MV-4-11 (cell line): ENCODE results near the gene GAK.
"Not testable (repeated sequence)": the region's sequence is repeated elsewhere in the genome, so short reads cannot be mapped to it uniquely, and the experiment has no call there.

ENCODE experiments used
- DNase-seq: peaks from one replicate; lab custom pipeline; 2025; lab: John Stamatoyannopoulos, UW

The GAK gene

DNA sequence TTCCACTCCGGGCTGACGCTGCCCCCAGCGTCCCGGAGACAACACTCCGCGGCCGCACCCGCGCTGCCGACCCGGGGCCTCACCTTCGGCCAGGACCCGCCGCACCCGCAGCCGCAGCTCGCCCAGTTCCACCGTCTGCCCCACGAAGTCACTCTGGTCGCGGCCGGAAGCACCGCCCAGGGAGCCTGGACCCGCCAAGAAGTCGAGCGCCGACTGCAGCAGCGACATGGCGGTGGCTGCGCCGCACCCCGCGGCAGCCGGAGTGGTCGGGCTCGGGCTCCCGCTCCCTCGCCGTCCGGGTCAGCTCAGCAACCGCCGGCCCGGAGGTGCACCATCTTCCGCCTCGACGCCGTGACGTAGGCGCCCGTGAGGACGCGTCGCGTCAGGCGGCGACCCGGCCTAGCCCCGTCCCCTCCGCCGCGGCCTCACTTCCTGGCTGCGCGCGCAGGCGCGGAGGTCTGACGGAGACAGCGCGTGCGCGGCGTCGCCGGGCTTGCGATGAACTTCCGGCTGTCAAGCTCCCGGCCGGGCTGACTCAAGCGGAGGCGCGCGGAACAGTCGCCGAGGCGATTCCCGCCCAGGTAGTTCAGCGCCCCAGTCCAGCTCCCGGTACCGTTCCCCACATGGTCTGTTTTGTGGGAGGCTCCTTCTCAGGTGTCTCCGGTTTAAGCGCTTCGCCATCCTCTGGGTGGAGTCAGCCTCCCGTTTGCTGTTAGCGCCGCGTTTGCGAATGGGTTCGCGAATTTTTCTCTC is at the start of gene GAK, which contains the start of gene TMEM175:
GAK (minus strand) TSS at position 357 of the 753 bp plus-strand sequence; CDS start at position 228, 129 bp downstream.
TMEM175 (plus strand) TSS at position 501 of the 753 bp plus-strand sequence. CDS start 15,280 bp downstream, outside the sequence.
- peak; percentile 92 for DNase-seq

GRCh38 chr4:978957-979701 is 47.0 kb upstream of the GAK start:
- DNase-seq, result peak; percentile 94

- not testable (repeated sequence) for DNase-seq
These were observed 43.9 kb upstream of the GAK start for GRCh38 chr4:976016-976415.

- DNase-seq, result no peak
These were observed 42.6 kb upstream of the GAK start for GRCh38 chr4:974668-975067.

DNA sequence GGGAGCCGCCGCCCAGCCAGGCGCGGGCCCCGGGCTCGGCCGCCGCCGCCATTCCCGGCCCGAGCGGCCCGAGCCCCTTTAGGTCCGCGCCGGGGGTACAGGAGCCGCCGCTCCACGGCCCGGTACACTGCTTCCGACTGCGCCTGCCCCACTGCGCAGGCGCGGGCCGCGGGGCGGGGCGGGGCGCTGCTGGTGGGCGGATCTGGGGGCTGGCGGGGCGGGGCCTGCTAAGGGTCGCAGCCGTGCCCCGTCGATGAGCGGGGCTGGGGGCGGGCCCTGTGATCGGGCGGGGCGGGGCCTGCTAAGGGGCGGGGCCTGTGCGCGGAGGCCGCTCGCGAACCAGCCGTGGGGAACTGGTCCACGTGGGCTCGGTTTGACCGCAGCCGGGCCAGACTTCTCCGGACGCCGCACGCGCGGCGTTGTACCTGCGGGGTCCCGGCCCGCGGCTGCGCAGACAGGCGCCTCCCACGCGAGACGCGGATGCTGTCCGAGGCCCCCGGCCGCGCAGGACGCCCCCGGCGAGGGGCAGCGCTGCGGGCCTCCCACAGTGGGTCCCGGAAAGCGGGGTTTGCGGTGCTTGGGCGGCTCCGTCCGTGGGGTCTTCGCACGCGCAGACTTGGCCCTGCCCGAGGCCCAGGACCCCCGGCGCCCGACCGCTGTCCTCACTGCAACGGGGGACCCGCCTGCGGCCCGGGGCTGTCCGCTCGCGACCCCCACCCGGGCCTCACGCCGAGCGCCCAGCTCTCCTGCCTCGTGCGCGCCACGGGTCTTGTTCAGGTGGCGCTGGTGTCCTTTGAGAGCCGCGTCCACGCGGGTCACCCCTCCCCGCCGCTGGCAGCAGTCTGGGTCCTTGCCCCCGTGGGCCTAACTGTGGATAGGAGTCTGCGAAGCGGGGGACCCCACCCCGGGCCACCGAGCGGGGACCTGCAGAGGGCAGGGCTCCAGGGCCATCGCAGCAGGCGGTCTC is 41.6 kb upstream of the GAK start, which contains the start of gene DGKQ:
DGKQ (minus strand) TSS at position 139 of the 967 bp plus-strand sequence; CDS start at position 52, 87 bp downstream.
- DNase-seq, result peak; percentile 79

- no peak for DNase-seq
These were observed 40.7 kb upstream of the GAK start for GRCh38 chr4:972651-973424.

- DNase-seq, result no peak
These were observed 39.8 kb upstream of the GAK start for GRCh38 chr4:971666-972500.

GRCh38 chr4:970854-971520 is 38.9 kb upstream of the GAK start:
- DNase-seq, result no peak

GRCh38 chr4:970046-970745 is 38.1 kb upstream of the GAK start:
- DNase-seq, result no peak

GRCh38 chr4:968621-969394 is 36.7 kb upstream of the GAK start:
- DNase-seq, result no peak

DNA sequence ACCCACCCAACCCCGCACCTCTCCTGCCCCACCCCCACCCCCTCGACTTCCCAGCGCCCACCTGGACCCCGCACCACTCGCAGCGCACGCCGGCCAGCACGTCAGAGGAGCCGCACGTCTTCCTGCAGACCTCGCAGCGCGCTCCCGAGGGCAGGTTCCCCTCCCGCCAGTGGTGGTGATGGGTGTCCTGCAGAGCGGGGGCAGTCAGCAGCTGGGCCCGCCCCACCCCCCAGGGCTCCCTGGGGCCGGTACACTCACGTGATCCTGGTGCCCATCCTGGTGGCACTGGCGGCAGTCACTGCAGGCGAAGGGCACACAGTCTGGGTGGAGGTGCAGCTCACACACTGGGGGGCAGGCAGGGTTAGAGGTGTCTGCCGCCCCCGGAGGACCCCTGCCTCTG is 36.1 kb upstream of the GAK start:
- no peak for DNase-seq

DNA sequence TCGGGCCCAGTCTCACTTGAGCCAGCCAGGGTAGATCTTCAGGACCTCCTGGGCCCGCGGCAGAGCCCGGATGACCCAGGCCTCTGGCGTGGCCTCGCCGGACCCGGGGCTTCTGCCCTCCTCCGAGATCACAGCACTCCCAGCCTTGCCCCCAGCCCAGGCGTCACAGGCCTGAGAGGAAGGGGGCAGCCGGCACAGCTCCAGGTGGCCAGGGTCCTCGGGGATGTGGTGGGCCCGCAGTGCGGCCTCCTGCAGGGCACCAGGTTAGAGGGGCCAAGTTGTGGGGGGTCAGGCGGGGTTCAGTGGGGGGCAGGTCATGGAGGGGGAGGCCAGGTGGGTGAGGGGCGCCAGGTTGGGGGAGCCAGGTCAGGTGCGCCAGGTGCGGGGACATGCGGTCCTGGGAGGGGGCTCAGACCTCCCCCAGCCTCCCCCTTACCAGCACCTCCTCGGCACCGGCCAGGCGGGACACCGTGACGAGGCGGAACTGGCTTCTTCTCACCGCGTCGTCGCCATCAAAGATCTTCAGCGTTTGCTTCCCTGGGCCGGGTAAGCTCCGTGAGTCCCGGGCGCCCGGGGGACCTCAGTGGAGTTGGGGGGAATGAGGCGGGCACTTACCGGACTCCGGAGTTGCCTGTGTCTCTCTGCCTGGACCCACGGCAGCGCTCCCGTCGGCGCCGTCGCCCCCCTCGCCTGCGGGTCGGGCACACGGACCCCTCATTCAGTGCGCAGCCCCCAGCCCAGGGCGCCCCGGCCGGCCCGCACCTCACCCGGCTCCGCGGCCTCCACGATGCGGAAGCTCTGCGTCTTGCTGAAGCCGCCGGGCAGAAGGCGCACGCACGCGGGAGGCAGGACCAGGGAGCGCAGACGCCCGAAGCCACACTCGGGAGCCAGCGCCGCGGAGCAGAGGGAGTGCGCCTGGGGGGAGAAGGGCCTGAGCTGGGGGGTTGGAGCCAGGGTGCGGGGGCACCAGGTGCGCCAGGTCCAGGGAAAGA is 35.3 kb upstream of the GAK start:
- no peak for DNase-seq

DNA sequence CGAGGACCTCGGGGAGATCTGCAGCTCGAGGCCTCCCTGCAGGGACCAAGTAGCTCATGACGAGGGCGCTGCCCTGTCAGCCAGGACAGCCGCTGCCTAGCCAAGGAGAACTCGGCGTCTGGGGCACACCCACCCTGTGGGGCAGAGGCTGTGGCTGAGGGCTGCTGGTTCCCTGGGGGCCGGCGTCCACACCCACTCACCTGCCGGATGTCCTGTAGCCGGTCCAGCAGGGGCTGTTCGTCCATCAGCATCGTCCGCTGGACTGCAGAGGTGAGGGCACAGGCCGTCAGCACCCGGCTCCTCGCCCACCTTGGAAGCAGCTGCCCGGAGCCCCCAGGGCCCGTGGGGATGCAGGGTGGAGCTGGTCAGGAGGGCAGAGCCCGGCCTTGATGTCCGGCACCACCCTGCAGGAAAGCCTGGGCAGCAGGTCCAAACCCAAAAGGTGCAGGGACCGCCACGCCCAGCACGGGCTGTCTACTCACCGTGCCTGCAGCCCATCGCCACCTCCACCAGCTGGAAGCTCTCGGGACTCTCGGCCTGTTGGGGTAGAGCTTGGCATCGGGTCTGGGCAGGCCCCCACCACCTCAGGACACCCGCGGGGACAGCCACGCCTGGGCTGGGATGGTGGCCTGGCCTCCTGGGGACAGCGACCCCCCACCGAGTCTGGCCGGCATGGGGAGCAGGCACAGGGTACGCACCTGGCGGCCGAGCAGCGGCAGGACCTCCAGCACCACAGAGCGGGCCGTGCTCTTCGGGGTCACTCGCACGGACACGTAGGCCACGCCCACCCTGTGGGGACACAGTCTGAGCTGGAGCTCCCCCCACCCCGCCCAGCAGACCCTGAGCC is 34.4 kb upstream of the GAK start:
- no peak for DNase-seq

DNA sequence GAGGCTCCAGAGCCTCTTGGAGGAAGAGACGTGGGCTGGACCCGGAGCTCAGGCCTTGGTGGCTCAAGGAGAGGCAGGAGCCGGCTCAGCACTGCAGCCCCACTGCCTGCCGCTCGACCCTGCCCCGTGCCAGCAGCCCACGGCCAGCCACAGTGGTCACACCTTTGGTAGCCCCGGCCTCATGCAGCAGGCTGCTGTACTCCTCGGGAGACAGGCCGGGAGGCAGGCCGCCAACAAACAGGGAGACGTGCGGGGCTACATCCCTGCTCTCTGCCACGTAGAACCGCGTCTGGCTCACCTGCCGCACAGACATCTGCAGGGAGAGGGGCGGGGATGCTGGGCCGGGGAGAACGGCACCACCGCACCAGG is 33.6 kb upstream of the GAK start:
- DNase-seq, result no peak

- DNase-seq, result no peak
These were observed 33.1 kb upstream of the GAK start for GRCh38 chr4:965048-965765.
